Prostate gland (tissue), 2 donors: ENCODE measurements around the gene PCSK6.

Experiments
- POLR2A ChIP-seq: fragments of 450-650 bp; IDR thresholded peaks from one replicate; pipeline ENCODE4 v1.6.1; 2016; ENCODE audit warnings: antibody characterized with exemption, mild to moderate bottlenecking
- POLR2AphosphoS5 ChIP-seq: sonication (generic); formaldehyde crosslinking; IDR thresholded peaks from one replicate; pipeline ENCODE4 v1.6.1; 2017; ENCODE audit warnings: antibody characterized with exemption
- TF ChIP-seq, protein P1 (sequence below), 4 experiments: fragments of 200-600 bp in 2 of 4; fragments of 450-650 bp in 2 of 4; sonication (generic) in 2 of 4; IDR thresholded peaks; 1 replicate in 3 of 4; 2 replicates in 1 of 4; pipeline ENCODE4 v1.5.1; 2016 to 2019; ENCODE audit warnings: antibody characterized with exemption in 4 of 4, mild to moderate bottlenecking in 2 of 4, moderate library complexity in 2 of 4

DNA sequence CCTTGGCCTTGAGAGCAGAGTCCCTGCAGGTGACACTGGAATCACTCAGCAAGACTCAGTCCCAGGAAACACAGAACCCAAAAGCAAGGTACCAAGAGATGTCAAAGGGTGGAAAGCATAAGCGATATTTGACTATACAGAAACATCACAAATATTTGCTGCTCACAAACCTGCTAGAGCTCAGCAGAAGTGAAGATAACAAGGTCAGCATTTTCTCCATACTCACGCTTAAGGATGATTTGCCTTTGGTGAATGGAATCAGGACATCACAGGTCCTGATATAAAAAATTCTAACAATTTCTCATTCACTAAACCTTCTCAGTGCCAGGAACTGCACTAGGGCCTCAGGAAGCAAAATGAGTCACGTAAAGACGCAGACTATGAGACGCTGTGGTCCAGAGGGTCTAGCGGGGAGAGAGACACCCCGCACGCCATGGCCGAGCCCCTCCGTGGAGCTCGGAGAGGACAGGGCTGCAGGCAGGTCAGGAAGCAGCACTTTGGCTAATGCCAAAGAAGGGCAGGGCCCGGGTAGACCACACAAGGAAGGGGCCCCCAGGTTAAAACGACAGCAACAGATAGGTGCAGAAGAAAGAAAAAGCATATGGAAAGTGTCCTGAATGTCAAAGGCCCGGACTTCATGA is 10.7 kb downstream of the PCSK6 start:
- TF ChIP-seq POLR2AphosphoS5 (no peak), POLR2A (no peak)
- TF ChIP-seq, protein P1, sequence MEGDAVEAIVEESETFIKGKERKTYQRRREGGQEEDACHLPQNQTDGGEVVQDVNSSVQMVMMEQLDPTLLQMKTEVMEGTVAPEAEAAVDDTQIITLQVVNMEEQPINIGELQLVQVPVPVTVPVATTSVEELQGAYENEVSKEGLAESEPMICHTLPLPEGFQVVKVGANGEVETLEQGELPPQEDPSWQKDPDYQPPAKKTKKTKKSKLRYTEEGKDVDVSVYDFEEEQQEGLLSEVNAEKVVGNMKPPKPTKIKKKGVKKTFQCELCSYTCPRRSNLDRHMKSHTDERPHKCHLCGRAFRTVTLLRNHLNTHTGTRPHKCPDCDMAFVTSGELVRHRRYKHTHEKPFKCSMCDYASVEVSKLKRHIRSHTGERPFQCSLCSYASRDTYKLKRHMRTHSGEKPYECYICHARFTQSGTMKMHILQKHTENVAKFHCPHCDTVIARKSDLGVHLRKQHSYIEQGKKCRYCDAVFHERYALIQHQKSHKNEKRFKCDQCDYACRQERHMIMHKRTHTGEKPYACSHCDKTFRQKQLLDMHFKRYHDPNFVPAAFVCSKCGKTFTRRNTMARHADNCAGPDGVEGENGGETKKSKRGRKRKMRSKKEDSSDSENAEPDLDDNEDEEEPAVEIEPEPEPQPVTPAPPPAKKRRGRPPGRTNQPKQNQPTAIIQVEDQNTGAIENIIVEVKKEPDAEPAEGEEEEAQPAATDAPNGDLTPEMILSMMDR (IDR thresholded peaks at IDR 0.05): no peak
